GM12891 (cell line): Measurements from ENCODE around the gene YWHAH.

Source experiments
- POLR2A ChIP-seq: IDR thresholded peaks from 2 replicates; pipeline ENCODE4 v1.6.1; 2011; ENCODE audit warnings: low read depth, low read length, control low read depth
- SPI1 ChIP-seq: IDR thresholded peaks from 2 replicates; pipeline ENCODE4 v1.6.1; 2011; ENCODE audit warnings: low read depth, low read length, control low read depth
- TAF1 ChIP-seq: IDR thresholded peaks from 2 replicates; pipeline ENCODE4 v1.6.1; 2011; ENCODE audit warnings: low read depth, low read length, control low read depth

DNA sequence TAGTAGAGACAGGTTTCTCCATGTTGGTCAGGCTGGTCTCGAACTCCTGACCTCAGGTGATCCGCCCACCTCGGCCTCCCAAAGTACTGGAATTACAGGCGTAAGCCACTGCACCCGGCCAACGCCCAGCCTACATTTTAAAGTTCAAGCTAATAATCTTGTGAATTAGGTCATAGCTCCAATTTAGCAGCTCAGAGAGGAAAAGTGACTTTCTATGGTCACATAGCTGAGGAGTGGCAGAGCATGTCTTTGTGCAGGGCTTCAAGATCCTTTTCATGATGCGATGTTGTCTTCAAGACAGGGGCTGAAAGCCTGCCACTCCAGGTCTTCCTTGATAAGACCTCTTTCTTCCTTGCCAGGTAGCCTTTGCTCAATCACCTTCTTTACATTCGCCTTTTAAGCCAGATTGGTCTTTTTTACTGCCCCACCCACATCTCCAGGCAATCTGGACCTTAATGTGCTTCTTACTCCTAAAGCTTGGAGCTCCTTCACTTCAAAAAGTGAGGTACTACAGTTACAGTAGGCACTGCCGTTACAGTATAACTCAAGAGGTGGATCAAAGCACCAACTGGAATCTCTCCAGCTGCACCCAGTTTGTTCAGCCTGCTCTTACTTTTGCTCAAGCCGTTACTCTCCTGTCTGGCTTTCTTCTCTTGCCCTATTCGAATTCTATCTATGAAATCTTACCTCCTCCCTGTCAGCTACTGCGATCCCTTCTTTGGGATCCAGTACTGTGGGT, 18.2 kb downstream of the YWHAH start:
- no peak for TF ChIP-seq SPI1
- no peak for TF ChIP-seq POLR2A
- TF ChIP-seq TAF1 = no peak
